HG03575 (cell line): ENCODE data around the gene ELOVL6.

ENCODE experiments used
- ATAC-seq: cut with Tn5 transposase; IDR thresholded peaks from one replicate; pipeline ENCODE4 v1.9.1; 2021; ENCODE audit not compliant: unreplicated experiment, insufficient number of reproducible peaks, low FRiP score; ENCODE audit errors: extremely low read depth

Gene ELOVL6

GRCh38 chr4:110134269-110134869 lies 64.0 kb downstream of the ELOVL6 start:
- ATAC-seq = no peak

- ATAC-seq = no peak
Measured at GRCh38 chr4:110132816-110133719, 65.3 kb downstream of the ELOVL6 start.

- no peak for ATAC-seq
Measured at GRCh38 chr4:110131916-110132315, 66.5 kb downstream of the ELOVL6 start.

DNA sequence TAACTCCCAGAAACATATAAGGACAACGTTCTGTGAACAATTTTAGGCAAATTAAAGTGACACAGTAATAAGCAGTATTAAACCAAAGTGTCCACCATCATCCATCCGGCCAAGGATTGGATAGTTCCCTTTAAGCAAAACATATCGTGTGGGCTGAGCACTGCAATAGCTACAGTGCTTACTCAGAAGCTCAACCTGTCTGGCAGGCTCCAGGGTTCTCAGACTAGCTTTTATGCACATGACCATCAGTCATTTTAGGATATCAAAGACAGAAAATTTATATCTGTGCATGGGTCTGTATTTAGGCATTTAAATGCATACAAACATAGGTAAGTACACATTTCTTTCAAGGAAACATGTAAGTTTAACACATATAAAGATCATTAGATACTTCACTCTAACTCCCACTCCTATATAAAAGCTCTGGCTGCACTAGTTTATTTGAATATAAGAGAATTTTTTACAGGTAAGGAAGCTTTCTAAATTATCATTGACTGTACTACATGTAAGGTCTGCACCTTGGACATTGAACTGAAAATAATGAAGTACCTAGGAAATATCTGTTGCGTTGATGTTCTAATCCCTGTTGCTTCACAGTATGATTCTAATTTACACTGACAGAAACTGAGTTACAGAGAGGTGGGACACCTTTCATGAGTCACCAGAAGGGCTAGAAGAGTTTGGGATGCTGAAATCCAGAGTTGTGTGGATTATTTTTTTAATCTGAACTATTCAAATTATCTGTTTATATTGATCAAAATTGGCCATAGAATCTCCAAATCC lies 67.6 kb downstream of the ELOVL6 start:
- ATAC-seq = no peak

DNA sequence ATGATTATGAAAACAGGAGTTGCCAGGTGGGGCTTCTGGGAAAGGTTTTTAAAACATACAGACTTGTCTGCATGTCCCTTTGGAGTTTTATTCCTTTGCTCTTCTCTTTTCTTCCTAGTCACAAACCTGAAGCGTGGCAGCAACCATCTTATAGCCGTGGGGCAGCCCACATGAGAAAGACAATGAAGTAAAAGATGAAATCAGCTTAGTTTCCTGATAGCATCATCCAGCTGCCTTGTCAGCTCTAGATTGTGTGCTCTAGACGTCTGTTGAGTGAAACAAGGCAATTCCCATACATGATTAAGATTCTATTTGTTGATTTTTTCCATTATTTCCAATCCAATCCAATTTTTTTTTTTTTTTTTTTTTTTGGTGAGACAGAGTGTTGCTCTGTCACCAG lies 68.9 kb downstream of the ELOVL6 start:
- ATAC-seq = no peak

DNA sequence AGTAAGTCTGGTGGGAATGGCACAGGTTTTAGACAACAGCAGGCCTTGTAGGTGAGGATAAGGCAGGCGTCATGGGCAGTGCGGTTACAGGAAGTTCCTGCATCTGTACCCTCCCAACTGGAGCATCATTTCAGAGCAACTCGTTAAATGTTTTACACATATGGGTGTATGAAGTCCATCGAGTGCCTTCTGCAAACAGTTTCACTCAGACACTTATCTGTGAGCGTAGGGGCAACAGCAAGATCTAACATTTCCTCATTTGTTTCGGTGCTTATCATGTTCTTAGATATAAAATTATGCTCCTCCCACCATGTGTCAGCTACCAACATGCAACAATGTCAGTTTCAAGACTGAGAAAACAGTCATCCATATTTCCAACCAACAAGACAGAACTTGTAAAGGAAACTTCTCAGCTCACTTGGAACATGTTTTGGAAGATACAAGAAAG lies 69.9 kb downstream of the ELOVL6 start:
- no peak for ATAC-seq

GRCh38 chr4:110128029-110128428 lies 70.4 kb downstream of the ELOVL6 start:
- ATAC-seq = no peak

GRCh38 chr4:110124711-110125110 lies 73.7 kb downstream of the ELOVL6 start:
- ATAC-seq = no peak

DNA sequence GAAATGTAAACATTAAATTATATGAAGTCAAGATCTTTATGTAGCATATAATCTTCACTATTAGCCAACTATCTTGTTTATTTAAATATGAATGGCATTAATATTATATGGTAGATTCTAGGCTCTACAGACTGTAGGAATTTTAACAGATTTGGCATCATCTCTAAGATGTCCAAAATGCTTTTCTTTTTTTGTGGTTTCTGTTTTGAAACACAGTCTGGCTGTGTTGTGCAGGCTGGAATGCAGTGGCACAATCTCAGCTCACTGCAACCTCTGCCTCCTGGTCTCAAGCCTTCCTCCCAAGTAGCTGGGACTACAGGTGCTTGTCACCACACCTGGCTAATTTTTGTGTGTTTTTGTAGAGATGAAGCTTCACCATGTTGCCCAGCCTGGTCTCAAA lies 76.2 kb downstream of the ELOVL6 start:
- no peak for ATAC-seq

GRCh38 chr4:110120506-110120905 lies 77.9 kb downstream of the ELOVL6 start:
- ATAC-seq = no peak

DNA sequence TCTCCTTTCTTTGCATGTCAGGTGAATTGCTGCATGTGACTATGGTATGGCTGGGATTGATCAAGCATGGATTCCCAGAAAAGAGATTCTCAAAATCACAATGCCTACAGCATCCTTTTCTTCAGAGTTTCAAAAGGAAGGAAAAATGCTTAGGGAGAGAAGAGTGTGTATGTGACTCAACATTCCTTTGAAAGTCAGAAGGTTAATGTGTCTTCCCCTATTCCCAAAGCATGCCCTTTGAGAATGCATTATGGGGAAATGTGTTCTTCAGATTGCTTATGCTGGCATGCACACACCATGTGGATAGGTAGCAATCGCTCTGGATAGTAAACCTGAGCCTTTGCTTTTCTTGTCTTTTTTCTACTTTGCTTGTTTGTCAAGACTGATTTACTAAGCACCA lies 78.5 kb downstream of the ELOVL6 start:
- ATAC-seq = no peak

DNA sequence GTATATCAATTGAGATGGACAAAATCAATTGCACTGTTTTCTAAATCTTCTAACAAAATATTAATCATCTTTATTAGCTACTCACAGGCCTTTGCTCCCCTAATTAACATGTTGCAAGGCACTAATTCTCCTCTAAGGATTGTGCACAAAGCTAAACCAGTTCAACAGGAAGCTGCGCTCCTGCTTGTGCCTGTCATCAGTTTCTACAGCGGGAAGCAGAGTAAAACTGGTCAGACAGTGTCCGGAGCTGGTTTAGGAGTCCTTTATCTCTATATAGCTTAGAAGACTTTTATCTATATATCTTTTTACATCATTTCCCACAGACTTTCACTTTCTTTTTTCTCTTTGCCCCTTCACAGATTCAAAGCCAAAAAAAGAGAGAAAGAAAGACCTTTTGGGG lies 79.1 kb downstream of the ELOVL6 start:
- no peak for ATAC-seq

- no peak for ATAC-seq
Measured at GRCh38 chr4:110112056-110112455, 86.4 kb downstream of the ELOVL6 start.

DNA sequence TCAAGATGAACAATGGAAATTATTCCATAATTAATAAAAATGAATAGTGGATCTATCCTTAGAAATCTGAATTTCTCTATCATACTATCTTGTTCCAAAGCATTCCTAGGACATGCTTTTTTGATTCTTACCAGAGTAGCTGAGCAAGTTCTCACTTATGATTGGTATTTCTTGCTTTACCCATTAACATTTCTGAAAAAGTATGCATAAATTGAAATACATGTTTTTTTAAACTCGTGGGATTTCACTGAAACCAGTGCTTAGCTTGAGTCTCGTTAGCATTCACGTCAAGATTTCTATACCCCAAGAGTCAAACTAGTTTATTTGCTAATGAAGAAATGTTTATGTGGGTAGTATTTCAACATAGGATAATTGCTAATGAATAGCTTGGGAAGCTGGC lies 89.0 kb downstream of the ELOVL6 start:
- ATAC-seq = no peak

DNA sequence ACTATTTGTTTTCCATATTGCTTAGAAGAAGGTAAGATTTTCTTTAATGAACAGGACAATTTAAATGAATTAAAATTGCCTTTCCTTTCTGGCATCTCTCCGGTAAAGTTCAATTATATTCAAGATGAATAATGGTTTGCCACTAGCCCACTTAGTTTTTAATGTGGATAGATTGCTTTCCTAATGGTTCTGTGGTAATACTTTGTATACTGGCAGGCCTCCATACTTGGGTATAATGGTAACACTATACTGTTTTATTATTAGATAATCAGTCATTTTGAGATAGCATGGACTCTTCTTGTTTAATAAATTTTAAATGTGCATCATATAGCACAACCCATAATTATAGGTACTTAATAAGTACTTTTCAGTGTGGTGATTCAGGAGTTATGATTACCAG lies 89.5 kb downstream of the ELOVL6 start:
- no peak for ATAC-seq

DNA sequence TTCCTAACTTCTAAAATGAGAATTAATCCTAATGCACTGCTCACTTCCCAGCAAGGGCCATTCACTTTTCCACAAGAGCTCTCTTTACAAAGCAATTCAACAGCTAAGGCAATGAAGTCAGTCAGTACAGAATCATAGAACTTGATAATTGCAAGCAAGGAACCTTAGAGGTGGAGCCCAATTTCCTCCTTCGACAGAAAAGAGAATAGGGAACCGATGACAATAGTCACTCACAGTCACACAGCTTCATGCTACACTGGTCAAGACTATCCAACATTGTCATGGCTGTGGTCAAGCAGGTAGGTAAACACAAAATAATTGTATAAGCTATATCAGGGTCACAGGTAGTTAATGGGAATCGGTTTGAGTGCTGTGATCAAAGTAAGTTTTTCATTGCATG lies 90.0 kb downstream of the ELOVL6 start:
- ATAC-seq = peak; percentile 84

- ATAC-seq = no peak
Measured at GRCh38 chr4:110107866-110108265, 90.5 kb downstream of the ELOVL6 start.

DNA sequence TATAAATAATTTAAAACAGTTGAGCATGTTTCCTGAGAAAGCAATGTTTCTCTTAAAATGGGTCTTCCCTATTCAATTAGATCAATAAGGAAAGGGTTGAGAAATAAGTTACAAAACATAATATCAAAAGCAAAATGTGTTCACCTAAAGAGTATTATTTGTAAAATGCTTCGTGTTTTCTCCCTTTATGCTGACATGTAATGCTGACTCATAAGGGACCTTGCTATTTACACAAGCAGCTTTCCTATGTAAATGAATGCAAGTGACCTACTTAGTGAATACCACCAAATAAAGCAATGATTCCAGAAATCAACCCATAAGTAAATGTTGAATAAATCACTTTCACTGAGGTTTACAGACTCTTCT lies 91.5 kb downstream of the ELOVL6 start:
- ATAC-seq = peak; percentile 39

DNA sequence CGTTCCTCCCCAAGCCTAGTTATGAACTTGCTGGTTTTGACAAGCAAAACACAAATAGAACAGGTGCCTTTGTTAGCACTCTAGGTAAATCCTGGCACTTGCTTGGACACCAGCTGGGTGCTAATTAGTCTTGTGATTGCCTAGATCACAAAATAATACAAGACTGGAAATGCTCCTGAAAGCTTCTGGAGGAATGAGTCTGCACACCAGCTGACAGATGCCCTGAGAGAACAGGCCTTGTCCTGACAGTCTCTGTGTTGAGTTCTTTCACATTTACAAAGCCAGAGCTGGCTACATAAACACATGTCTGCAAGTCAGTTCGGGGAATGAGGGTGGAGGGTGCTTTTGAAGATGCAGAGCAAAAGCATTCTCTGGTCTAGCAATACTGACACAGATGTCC lies 93.8 kb downstream of the ELOVL6 start:
- ATAC-seq = no peak

- no peak for ATAC-seq
Measured at GRCh38 chr4:110099638-110100037, 98.8 kb downstream of the ELOVL6 start.
